ENCODE data around the gene ARL15. TPM values are rescaled to one million over a fixed set of nuclear protein-coding genes. Genes with fewer than 3 reads are reported as not detected.

ARL15 gene
- total and polyA plus RNA-seq, 2 donors (not counting 1 experiment from before 2014, with no cell fraction given): 5.8 to 20.5 TPM

- Histone ChIP-seq H3K4me2 (replicated peaks; ENCODE audit: low read depth, low read length, poor library complexity, severe bottlenecking) (no peak overlapping the region), H2AFZ (ENCODE audit: insufficient read depth, low read depth, low read length, poor library complexity, severe bottlenecking) (no peak overlapping the region), H3K4me3 (ENCODE audit: control extremely low read depth in 1 of 5, extremely low read depth in 1 of 5, insufficient read depth in 1 of 5, low read depth in 2 of 5, low read length in 4 of 5) (no peak overlapping the region), H4K20me1 (ENCODE audit: control insufficient read depth, insufficient read depth, low read length, poor library complexity, severe bottlenecking) (no peaks in the 10 kb centered on the region), H3K9ac (ENCODE audit: low read length) (no peak overlapping the region), H3K79me2 (ENCODE audit: control insufficient read depth, insufficient read depth, low read length) (peaks cover 28% of the 10 kb centered on the region), H3K9me3 (ENCODE audit: control extremely low read depth in 1 of 3, control insufficient read depth in 2 of 3, insufficient read depth in 1 of 3, low read length in 2 of 3) (peaks cover 0 to 4% (median 4%) of the 10 kb centered on the region in 3 donors), H3K27me3 (replicated peaks in 1 of 4; ENCODE audit: control extremely low read depth in 1 of 4, control insufficient read depth in 3 of 4, insufficient read depth in 4 of 4, low read length in 3 of 4) (no peaks in the 10 kb centered on the region), H3K4me1 (ENCODE audit: control insufficient read depth in 2 of 2, insufficient read depth in 2 of 2, low read length in 2 of 2) (no peaks in the 10 kb centered on the region), H3K36me3 (replicated peaks in 1 of 2; ENCODE audit: control extremely low read depth in 1 of 2, control insufficient read depth in 1 of 2, extremely low read depth in 1 of 2, insufficient read depth in 2 of 2, low read length in 1 of 2) (peaks cover 5 to 8% of the 10 kb centered on the region in 2 experiments), H3K27ac (ENCODE audit: low read length in 2 of 2) (no peak overlapping the region)
- ChIA-PET CTCF (interaction anchor here (0.6 kb wide), 1 partner anchor 94 kb away, joined by 3 read pairs; no protein-coding TSS in a partner anchor), POLR2A (no interaction called here)
- Mint-ChIP-seq H3K9me3 (ENCODE audit: insufficient read depth) (no peaks in the 10 kb centered on the region), H3K4me1 (no peaks in the 10 kb centered on the region), H3K4me3 (no peak overlapping the region), H3K27me3 (no peaks in the 10 kb centered on the region), H3K27ac (no peak overlapping the region)
- no peak for ATAC-seq (ENCODE audit: low read depth)
- 100% methylated on average over 2 of the region's 4 CpGs for WGBS (ENCODE audit: insufficient coverage)
- DNase-seq: no peak
- intact Hi-C loops (cut with micrococcal nuclease): no loop called here
- TF ChIP-seq, protein P1, sequence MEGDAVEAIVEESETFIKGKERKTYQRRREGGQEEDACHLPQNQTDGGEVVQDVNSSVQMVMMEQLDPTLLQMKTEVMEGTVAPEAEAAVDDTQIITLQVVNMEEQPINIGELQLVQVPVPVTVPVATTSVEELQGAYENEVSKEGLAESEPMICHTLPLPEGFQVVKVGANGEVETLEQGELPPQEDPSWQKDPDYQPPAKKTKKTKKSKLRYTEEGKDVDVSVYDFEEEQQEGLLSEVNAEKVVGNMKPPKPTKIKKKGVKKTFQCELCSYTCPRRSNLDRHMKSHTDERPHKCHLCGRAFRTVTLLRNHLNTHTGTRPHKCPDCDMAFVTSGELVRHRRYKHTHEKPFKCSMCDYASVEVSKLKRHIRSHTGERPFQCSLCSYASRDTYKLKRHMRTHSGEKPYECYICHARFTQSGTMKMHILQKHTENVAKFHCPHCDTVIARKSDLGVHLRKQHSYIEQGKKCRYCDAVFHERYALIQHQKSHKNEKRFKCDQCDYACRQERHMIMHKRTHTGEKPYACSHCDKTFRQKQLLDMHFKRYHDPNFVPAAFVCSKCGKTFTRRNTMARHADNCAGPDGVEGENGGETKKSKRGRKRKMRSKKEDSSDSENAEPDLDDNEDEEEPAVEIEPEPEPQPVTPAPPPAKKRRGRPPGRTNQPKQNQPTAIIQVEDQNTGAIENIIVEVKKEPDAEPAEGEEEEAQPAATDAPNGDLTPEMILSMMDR (IDR thresholded peaks at IDR 0.05): no peak
- no peak for TF ChIP-seq EZH2 (IDR thresholded peaks at IDR 0.05; ENCODE audit: borderline replicate concordance, insufficient read depth, low read depth, low read length, poor library complexity, severe bottlenecking)
Measured at GRCh38 chr5:54278979-54279717, 31.2 kb downstream of the ARL15 start.

Measured in B cell (primary cell).